Measurements from ENCODE around the gene ERBB3.

Gene ERBB3

DNA sequence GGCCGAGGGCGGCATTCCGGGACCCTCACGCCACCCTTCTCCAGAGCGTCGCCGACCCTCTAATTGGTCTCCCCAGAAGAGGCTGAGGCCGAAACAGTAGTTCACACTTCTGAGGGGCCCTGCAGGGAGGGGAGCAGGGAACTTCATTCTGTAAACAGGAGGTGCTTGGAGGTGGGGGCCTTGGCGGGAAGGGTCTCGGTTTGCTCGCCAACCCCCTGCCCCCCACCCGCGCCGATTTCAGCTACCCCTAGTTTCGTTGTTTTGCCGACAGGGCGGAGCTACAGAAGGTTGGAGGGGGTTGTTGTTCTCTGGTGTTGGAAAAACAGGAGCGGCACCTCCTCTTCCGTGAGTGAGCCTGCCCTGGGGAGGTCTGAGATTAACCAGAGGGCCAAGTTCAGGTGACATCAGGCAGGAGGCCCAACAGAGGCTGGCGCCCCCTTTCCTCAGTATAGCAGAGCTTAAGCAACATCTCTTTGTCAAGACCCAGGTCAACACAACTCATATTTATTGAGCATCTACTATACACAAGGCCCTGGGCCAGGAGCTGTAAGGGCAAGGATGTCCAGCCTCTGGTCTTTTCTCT is 682 bp downstream of the ERBB3 start:
- no peak for DNase-seq (ENCODE audit: low read depth)

DNA sequence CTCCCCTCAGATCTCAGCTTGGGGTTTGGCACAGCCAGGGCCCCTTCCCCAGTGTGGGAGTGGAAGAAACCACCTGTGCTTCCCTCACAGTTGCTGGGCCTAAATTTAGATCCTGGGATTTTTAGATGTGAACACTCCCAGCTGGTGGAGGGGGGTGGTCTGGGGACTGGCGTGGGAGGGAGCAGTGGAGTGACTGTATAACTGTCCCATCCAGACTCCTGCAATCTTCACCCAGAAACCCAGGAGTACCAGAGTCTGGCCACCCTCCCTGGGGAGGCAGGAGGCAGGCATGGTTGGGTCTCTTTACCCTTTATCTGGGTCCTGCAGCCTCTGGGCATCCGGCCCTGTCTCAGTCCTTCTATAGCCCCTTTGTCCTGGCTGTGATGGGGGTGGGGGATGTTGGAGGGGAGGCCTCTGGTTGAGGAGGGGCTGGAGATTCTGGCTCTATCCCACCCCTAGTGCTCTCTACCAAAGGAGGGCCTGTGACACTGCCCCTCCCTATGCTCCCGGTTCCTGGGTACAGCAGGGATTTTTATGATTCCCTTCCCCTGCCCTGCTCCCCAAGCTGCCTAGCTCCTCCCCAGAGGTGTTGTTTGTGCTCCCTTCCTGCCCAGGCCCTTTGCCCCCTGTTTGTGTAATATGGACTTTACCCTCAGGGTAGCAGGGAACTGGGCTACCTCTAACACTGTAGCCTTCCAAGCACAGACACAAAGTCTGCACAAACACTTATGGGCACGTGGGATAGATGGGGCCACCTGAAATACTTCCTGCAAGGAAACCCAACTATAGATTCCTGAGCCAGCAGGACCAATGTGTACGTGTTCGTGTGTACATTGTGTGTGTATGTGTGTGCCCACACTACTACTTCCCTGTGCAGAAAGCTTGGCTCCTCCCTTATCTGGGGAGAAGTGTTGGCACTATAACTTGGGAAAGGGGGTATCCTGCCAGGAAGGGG is 1.7 kb downstream of the ERBB3 start:
- DNase-seq (ENCODE audit: low read depth), result no peak

DNA sequence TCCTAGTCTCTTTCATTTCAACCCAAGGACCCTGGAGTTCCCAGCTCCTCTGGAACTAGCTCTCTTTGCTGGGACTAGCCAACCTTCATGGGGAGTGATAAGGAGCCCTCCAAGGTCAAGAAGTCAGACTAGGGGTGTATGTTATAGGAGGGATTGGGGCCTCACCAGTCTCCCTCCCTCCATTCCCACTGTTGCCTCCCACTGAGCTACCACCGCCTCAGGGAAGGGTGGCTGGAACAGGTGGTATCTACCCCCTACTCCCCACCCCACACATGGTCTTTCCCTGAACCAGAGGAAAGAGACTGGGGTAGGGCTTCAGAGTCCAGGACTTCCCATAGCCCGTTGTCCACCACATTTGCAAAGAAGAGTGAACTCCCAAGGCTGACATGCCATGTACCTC is 2.4 kb downstream of the ERBB3 start:
- no peak for DNase-seq (ENCODE audit: low read depth)

- no peak for DNase-seq (ENCODE audit: low read depth)
Observed at GRCh38 chr12:56082967-56083366, 3.0 kb downstream of the ERBB3 start.

- DNase-seq (ENCODE audit: low read depth), result no peak
Observed at GRCh38 chr12:56084958-56085543, 5.1 kb downstream of the ERBB3 start.

DNA sequence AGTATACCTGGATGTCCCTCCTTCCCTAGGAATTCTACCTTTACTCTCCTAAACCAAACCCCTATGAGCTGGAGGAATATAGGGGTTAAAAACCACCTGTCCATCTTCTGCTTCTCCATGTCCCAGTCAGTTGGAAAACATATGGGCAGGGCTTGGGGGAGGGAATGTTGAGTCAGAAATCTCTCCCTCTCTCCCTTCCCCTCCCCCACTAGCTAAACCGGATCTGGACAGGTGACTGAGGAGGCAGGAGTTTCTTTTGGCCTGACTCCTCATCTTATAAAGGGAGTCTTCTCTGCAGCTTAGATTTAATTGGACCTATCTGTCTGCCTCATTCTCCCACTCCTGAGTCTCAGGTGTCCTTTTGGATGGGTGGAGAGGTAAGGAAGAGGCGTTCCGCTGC is 6.1 kb downstream of the ERBB3 start:
- no peak for DNase-seq (ENCODE audit: low read depth)

- no peak for DNase-seq (ENCODE audit: low read depth)
Observed at GRCh38 chr12:56086608-56087007, 6.6 kb downstream of the ERBB3 start.

DNA sequence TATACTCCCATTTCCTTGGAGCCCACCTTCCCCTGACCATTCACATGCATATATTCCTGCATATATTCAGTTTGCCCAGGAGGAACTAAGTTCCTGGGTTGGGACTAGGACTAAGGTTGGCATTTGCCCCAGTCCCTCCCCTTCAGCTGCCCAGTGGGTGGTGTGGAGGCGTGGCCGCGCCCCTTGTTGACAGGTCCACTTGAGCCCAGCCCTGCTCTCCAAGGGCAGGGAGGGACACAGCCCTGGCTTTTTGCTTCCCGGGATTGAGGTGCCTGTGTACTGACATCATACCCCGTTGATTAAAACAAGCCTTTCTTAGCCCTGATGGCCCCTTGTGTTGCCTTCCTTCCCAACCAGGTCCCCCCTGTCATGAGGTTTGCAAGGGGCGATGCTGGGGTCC is 7.3 kb downstream of the ERBB3 start:
- no peak for DNase-seq (ENCODE audit: low read depth)

GRCh38 chr12:56097738-56098137 is 17.8 kb downstream of the ERBB3 start:
- DNase-seq (ENCODE audit: low read depth), result no peak

DNA sequence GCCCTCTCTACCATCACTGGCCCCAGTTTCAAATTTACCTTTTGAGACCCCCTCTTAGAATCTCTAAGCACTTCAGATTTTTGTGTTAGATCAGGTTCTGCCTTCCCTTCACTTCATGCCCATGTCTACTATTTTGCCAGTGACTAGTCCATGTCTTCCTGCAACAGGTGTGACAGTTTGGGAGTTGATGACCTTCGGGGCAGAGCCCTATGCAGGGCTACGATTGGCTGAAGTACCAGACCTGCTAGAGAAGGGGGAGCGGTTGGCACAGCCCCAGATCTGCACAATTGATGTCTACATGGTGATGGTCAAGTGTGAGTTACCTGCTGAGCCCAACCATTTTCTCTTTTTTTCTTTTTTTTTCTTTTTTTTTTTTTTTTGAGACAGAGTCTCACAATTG is 18.6 kb downstream of the ERBB3 start:
- no peak for DNase-seq (ENCODE audit: low read depth)

DNA sequence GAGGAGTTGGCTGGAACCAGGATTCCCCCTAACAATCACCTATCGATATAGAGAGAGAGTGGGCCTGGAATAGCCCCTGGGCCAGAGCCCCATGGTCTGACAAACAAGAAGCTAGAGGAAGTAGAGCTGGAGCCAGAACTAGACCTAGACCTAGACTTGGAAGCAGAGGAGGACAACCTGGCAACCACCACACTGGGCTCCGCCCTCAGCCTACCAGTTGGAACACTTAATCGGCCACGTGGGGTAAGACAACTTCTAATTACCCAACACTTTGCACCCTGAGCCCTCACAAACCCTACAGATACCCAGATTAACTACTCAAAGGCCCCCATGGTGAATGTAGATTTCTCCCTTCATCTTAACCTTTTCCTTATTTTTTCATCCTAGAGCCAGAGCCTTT is 19.8 kb downstream of the ERBB3 start:
- DNase-seq (ENCODE audit: low read depth), result no peak

GRCh38 chr12:56101045-56101444 is 21.1 kb downstream of the ERBB3 start:
- no peak for DNase-seq (ENCODE audit: low read depth)

DNA sequence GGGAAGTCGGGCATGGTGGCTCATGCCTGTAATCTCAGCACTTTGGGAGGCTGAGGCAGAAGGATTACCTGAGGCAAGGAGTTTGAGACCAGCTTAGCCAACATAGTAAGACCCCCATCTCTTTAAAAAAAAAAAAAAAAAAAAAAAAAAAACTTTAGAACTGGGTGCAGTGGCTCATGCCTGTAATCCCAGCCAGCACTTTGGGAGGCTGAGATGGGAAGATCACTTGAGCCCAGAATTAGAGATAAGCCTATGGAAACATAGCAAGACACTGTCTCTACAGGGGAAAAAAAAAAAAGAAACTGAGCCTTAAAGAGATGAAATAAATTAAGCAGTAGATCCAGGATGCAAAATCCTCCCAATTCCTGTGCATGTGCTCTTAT is 22.7 kb downstream of the ERBB3 start:
- DNase-seq (ENCODE audit: low read depth), result no peak

DNA sequence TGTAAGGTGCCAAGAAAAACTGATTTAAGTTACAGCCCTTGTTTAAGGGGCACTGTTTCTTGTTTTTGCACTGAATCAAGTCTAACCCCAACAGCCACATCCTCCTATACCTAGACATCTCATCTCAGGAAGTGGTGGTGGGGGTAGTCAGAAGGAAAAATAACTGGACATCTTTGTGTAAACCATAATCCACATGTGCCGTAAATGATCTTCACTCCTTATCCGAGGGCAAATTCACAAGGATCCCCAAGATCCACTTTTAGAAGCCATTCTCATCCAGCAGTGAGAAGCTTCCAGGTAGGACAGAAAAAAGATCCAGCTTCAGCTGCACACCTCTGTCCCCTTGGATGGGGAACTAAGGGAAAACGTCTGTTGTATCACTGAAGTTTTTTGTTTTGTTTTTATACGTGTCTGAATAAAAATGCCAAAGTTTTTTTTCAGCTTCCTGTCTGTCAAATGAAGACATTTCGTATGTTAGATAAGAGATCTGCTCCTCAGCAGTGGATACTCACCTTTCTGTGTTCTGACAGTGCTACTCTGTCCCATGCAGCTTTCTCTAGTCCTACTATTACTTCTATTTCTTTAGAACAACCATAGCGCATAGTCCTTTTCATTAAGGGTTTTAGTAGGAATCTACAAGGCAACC is 23.2 kb downstream of the ERBB3 start:
- DNase-seq (ENCODE audit: low read depth), result no peak

DNA sequence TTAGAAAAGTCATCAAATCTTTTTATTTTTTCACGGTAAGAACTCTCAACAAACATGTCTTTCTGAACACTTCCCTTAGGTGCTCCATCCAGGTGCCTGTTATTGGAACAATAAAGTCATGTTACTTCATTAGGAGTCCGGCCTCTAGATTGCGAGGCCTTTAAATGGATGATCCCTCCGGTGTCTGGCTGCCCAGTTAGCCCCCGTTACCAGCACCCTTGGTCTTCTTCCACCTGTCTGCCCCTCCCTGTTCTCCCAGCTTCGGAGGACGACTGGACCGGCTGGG is 23.8 kb downstream of the ERBB3 start:
- no peak for DNase-seq (ENCODE audit: low read depth)

GRCh38 chr12:56104109-56104814 is 24.3 kb downstream of the ERBB3 start, which contains the start of gene PA2G4:
Gene PA2G4 (plus strand): TSS chr12:56104559. CDS start chr12:56104738, 179 bp downstream.
- peak; percentile 98 for DNase-seq (ENCODE audit: low read depth)

GRCh38 chr12:56104815-56105608 is 25.0 kb downstream of the ERBB3 start:
- no peak for DNase-seq (ENCODE audit: low read depth)

DNA sequence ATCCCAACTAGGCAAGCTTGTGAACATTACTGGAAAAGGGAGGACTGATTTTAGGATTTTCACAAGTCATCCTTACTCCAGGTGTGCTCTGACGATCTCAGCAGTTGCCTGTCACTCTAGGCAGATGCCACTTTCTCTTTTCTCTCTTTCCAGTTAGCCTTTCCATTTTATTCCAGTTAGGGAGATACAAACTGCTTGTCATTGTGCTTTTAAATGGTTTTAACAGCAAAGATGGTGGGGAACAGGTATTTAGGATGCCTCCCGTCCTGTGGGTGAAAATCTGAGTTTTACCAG is 25.6 kb downstream of the ERBB3 start:
- DNase-seq (ENCODE audit: low read depth), result no peak

DNA sequence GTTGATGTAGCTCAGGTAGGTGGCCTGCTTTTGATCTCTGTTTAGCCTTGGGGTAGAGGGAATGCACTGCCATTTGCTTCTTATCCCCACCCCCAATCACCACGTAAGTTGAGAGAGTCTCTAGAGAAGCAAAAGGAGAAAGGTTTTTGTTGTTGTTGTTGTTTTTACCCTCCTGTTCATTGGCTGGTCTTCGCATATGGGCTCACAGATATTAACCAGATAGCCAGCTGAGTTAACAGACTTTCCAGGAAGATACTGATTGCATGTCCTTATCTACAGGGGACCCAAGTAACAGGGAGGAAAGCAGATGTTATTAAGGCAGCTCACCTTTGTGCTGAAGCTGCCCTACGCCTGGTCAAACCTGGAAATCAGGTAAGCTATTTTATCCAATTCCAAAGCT is 27.3 kb downstream of the ERBB3 start:
- DNase-seq (ENCODE audit: low read depth), result no peak

DNA sequence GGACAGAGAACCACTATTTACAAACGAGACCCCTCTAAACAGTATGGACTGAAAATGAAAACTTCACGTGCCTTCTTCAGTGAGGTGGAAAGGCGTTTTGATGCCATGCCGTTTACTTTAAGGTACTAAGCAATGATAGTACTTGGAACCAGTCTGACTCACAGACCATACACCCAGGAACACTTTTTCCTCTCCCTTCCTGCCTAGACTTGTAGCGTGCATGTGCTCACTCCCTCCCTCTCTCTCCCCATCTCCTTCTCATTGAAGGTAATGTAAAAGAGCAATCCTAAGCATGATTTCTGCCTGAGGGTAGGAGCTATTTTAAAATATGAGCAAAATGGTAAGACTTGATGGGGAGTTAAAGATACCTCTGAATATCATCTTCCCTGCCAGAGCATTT is 30.6 kb downstream of the ERBB3 start:
- DNase-seq (ENCODE audit: low read depth), result no peak

DNA sequence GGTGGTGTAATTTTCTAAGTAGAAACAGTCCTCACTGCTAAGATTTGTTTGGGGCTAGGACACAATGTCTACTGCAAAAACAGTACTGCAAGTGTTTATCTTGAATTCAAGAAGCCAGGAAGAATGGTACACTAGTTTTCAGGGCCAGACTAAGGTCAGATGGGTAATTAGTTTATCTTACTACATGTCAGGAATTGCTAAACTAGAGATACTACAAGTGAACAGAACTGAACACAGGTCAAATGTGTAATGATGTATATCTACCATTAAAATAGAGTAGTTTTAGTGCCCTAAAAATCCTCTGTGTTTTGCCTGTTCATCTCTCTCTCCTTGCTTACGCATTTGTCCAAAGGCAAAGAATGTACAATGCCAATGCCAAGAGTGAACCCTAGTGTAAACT is 34.1 kb downstream of the ERBB3 start:
- no peak for DNase-seq (ENCODE audit: low read depth)

GRCh38 chr12:56115329-56115728 is 35.4 kb downstream of the ERBB3 start:
- DNase-seq (ENCODE audit: low read depth), result peak; percentile 33

Data from fibroblast of gingiva (primary cell).